HG03097 (cell line): ENCODE measurements around the gene MTURN.

ENCODE experiments used
- ATAC-seq: cut with Tn5 transposase; IDR thresholded peaks from one replicate; pipeline ENCODE4 v1.9.1; 2021; ENCODE audit not compliant: unreplicated experiment, low FRiP score

MTURN gene

GRCh38 chr7:30159163-30159562 lies 24.4 kb downstream of the MTURN start:
- no peak for ATAC-seq

DNA sequence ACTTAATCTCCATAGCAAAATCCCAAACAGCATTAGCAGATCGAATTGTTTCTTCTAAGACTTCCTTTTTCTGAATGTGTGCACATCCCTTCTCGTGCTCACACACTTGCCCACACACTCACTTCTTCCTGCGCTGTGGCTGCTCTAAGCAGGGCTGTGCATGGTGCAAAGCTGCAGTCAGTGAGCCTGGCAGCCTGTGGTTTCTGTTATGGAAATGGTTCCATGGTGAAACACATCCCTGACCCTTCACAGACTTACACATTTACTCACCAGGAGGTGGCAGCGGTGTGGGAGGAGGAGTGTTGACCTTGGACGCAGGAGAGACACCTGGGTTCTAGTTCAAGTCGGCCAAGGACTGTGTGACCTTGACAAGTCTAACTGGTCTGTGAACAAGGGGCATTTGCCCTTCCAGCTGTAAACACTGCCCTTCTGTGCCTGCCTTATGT lies 24.9 kb downstream of the MTURN start:
- no peak for ATAC-seq

DNA sequence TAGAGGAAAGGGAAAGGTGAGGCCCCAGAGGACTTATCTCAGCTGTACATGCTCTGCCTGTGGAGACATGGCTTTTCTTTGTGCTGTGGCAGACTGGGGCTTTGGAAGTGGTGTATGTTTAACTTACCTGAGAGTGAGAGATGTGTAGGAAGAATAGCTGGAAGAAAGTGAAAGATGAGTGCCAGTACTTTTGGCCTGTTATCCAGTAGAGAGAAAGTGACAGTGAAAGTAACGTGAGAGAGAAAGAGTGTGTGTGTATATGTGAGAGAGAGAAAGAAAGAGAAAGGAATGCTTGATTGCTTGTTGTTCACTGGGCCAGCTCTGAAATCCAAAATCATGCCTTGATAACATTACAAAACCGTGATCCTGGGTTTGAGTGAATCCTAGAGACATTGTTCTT lies 25.5 kb downstream of the MTURN start:
- no peak for ATAC-seq

DNA sequence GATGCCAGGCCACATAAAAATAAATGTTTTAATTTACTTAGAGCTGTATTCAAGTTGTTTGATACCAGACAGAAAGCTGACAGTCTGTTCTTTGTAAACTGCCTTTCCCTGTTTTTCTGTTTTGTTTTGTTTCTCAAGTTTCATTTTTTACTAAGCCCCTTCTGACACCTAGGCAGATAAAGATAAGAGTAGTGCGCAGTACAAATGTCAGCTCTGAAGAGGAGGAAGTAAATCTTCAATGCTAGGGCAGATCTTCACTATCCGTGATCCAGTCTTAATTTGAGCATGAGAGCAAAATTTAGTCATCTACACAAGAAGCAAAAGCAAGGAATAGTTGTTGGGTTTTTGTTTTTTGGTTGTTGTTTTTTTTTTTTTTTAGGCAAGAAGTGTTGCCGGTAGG lies 27.3 kb downstream of the MTURN start:
- no peak for ATAC-seq

GRCh38 chr7:30162622-30163124 lies 27.9 kb downstream of the MTURN start:
- ATAC-seq, result no peak

GRCh38 chr7:30163231-30163894 lies 28.6 kb downstream of the MTURN start:
- no peak for ATAC-seq

- ATAC-seq, result no peak
These were observed 29.8 kb downstream of the MTURN start for GRCh38 chr7:30164567-30164966.

GRCh38 chr7:30165590-30165989 lies 30.8 kb downstream of the MTURN start:
- ATAC-seq, result no peak

- ATAC-seq, result no peak
These were observed 31.5 kb downstream of the MTURN start for GRCh38 chr7:30166155-30166840.

- no peak for ATAC-seq
These were observed 32.1 kb downstream of the MTURN start for GRCh38 chr7:30166841-30167235.

DNA sequence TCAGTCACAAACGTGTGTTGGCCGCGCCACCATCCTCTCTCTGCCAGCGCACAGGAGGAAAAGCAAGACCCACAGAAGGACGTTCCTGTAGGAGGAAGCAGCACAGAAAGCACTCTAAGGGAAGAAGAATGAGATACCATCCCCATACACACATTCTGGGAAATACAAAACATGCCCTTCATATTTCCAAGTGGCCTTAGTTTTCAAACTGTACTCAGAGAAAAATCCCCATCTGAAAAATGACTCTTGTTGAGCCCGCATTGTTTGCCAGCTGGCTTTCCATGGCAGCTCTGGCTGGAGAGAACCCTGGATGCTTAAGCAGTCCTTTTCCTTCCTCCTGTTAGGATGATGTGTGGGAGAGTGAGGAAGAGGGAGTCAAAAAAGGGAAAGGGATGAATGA lies 33.1 kb downstream of the MTURN start:
- ATAC-seq, result no peak

DNA sequence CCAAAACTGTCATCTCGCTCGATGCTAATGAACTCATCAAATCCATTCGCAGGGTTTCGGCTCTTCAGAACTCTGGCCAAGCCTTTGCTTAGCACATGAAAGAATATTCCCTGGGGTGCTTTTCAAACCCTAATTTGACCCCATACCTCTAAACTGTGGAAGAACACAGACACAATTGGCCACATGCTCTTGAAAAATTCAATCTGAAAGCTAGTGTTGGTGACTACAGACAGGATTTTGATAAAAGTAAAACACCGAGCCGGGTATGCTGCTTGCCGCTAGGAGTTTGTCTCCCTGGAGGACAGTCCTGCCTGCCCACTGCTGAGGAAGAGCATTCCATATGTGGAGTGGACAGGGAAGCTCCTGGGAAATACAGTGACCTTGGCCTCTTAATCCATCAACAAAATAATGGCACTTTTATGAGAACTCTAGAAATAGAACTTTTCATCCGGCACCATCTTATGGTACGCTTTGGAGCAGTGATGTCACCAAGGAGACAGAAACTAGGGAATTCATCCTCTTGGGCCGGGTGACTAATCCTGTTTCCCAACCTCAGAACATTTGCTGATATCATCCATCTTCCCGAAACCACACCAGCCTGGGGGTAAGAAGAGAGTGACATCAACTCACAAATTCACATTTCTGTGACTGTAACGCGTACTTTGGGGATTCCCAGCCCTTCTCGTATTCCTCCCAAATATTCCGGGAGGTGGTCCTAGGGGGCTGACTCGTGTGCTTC lies 34.2 kb downstream of the MTURN start:
- no peak for ATAC-seq

- no peak for ATAC-seq
These were observed 34.8 kb downstream of the MTURN start for GRCh38 chr7:30169579-30169978.

- no peak for ATAC-seq
These were observed 35.9 kb downstream of the MTURN start for GRCh38 chr7:30170476-30171205.

DNA sequence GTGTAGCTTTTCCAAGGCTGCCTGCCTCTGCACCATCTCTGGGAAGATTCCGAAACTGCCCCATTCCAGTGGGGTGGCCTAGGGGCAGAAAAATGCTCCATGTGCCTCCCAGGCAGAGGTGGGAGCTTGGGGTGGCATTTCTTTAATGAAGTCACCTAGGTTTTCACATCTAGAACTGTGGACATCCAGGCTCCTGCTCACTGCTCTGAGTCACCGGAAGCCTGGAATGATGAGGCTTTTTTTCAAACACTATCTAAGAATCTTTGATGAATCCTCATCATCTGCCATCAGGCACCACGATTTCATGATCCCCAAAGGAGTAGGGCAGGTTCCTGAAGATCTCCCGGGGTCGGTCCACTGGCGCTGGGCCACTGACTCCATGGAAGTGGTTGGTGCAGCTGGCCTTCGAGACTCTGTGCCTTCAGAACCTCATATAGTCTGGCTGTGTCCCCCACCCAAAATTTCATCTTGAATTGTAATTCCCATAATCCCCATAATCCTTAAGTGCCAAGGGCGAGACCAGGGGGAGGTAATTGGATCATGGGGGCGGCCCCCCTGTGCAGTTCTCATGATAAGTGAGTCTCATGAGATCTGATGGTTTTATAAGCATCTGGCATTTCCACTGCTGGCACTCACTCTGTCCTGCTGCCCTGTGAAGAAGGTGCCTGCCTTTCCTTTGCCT lies 37.1 kb downstream of the MTURN start:
- no peak for ATAC-seq

GRCh38 chr7:30172451-30172850 lies 37.7 kb downstream of the MTURN start:
- no peak for ATAC-seq

- ATAC-seq, result no peak
These were observed 38.5 kb downstream of the MTURN start for GRCh38 chr7:30173058-30173897.

GRCh38 chr7:30175180-30175579 lies 40.4 kb downstream of the MTURN start:
- ATAC-seq, result no peak

- no peak for ATAC-seq
These were observed 40.9 kb downstream of the MTURN start for GRCh38 chr7:30175636-30176147.
